ENCODE results near the gene FTCD. TPM values are rescaled to one million over a fixed set of nuclear protein-coding genes. Genes with fewer than 3 reads are reported as not detected.
"Not testable (repeated sequence)": the region's sequence is repeated elsewhere in the genome, so short reads cannot be mapped to it uniquely, and the experiment has no call there.

FTCD gene
- 0.29 and 0.36 TPM in 2 replicates for total RNA-seq

GRCh38 chr21:46155514-46156377, at the start of gene FTCD:
FTCD (minus strand) TSS chr21:46155579; CDS start chr21:46155523, 56 bp downstream.
- no peaks in the 10 kb centered on the region for H3K27me3 ChIP-seq (ENCODE audit: insufficient read depth, low read length)
- peak; percentile 81 for DNase-seq (ENCODE audit: insufficient read length, low spot score, missing footprints)
- H3K4me3 ChIP-seq (ENCODE audit: insufficient read depth, low read length), result no peak within 1 kb of the TSS
- no peak within 1 kb of the TSS for H3K4me2 ChIP-seq (ENCODE audit: insufficient read depth, low read length)
- peaks cover 4% of the 10 kb centered on the region for H3K4me1 ChIP-seq (ENCODE audit: insufficient read depth, low read length)
- TF ChIP-seq, protein P1, sequence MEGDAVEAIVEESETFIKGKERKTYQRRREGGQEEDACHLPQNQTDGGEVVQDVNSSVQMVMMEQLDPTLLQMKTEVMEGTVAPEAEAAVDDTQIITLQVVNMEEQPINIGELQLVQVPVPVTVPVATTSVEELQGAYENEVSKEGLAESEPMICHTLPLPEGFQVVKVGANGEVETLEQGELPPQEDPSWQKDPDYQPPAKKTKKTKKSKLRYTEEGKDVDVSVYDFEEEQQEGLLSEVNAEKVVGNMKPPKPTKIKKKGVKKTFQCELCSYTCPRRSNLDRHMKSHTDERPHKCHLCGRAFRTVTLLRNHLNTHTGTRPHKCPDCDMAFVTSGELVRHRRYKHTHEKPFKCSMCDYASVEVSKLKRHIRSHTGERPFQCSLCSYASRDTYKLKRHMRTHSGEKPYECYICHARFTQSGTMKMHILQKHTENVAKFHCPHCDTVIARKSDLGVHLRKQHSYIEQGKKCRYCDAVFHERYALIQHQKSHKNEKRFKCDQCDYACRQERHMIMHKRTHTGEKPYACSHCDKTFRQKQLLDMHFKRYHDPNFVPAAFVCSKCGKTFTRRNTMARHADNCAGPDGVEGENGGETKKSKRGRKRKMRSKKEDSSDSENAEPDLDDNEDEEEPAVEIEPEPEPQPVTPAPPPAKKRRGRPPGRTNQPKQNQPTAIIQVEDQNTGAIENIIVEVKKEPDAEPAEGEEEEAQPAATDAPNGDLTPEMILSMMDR (IDR thresholded peaks at IDR 0.05; ENCODE audit: extremely low read depth, low read depth, low read length), result no peak
- no peaks in the 10 kb centered on the region for H3K36me3 ChIP-seq (ENCODE audit: insufficient read depth, low read length)
- no peaks in the 10 kb centered on the region for H3K9me3 ChIP-seq (ENCODE audit: low read depth, low read length)
- no peaks in the 10 kb centered on the region for H3K79me2 ChIP-seq (ENCODE audit: insufficient read depth, low read length)
- no peaks in the 10 kb centered on the region for H4K20me1 ChIP-seq (ENCODE audit: insufficient read depth, low read length)
- H2AFZ ChIP-seq (ENCODE audit: low read length), result no peak within 1 kb of the TSS
- H3K27ac ChIP-seq (ENCODE audit: low read depth, low read length), result no peak within 1 kb of the TSS

- H3K36me3 ChIP-seq (ENCODE audit: insufficient read depth, low read length), result peaks cover 11% of the 10 kb centered on the region
- H3K79me2 ChIP-seq (ENCODE audit: insufficient read depth, low read length), result no peaks in the 10 kb centered on the region
- no peaks in the 10 kb centered on the region for H3K4me1 ChIP-seq (ENCODE audit: insufficient read depth, low read length)
- H3K4me3 ChIP-seq (ENCODE audit: insufficient read depth, low read length), result no peak overlapping the region
- no peaks in the 10 kb centered on the region for H3K9me3 ChIP-seq (ENCODE audit: low read depth, low read length)
- no peak overlapping the region for H3K4me2 ChIP-seq (ENCODE audit: insufficient read depth, low read length)
- H2AFZ ChIP-seq (ENCODE audit: low read length), result no peak overlapping the region
- H3K27ac ChIP-seq (ENCODE audit: low read depth, low read length), result no peak overlapping the region
- peak; percentile 69 for DNase-seq (ENCODE audit: insufficient read length, low spot score, missing footprints)
- TF ChIP-seq, protein P1 (IDR thresholded peaks at IDR 0.05; ENCODE audit: extremely low read depth, low read depth, low read length), result no peak
- no peaks in the 10 kb centered on the region for H3K27me3 ChIP-seq (ENCODE audit: insufficient read depth, low read length)
- H4K20me1 ChIP-seq (ENCODE audit: insufficient read depth, low read length), result no peaks in the 10 kb centered on the region
Observed at GRCh38 chr21:46205166-46205565, 49.8 kb upstream of the FTCD start.

DNA sequence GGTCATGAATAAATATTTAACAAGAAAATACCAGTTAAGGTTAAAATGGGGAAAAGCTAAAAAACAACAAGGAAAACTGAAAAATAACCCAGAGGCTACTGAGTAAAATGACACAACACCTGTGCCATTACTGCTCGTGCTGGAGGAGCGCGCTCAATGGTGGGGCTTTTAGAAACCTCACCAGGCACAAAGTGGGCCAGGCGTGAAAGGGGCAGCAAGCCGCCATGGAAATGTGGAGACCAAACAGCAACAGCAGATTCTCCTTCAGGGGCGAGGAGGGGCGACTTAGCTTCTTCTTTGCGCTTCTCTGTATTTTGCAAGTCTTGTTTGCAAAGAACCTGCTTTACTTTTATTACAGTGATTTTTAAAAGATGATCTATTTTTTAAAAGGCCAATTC, 47.8 kb upstream of the FTCD start:
- no peaks in the 10 kb centered on the region for H3K4me1 ChIP-seq (ENCODE audit: insufficient read depth, low read length)
- no peak overlapping the region for H2AFZ ChIP-seq (ENCODE audit: low read length)
- H4K20me1 ChIP-seq (ENCODE audit: insufficient read depth, low read length), result no peaks in the 10 kb centered on the region
- no peak overlapping the region for H3K4me3 ChIP-seq (ENCODE audit: insufficient read depth, low read length)
- peak; percentile 73 for DNase-seq (ENCODE audit: insufficient read length, low spot score, missing footprints)
- no peaks in the 10 kb centered on the region for H3K9me3 ChIP-seq (ENCODE audit: low read depth, low read length)
- no peak overlapping the region for H3K4me2 ChIP-seq (ENCODE audit: insufficient read depth, low read length)
- H3K36me3 ChIP-seq (ENCODE audit: insufficient read depth, low read length), result peaks cover 11% of the 10 kb centered on the region
- no peak overlapping the region for H3K27ac ChIP-seq (ENCODE audit: low read depth, low read length)
- no peaks in the 10 kb centered on the region for H3K79me2 ChIP-seq (ENCODE audit: insufficient read depth, low read length)
- no peaks in the 10 kb centered on the region for H3K27me3 ChIP-seq (ENCODE audit: insufficient read depth, low read length)
- TF ChIP-seq, protein P1 (IDR thresholded peaks at IDR 0.05; ENCODE audit: extremely low read depth, low read depth, low read length), result no peak

DNA sequence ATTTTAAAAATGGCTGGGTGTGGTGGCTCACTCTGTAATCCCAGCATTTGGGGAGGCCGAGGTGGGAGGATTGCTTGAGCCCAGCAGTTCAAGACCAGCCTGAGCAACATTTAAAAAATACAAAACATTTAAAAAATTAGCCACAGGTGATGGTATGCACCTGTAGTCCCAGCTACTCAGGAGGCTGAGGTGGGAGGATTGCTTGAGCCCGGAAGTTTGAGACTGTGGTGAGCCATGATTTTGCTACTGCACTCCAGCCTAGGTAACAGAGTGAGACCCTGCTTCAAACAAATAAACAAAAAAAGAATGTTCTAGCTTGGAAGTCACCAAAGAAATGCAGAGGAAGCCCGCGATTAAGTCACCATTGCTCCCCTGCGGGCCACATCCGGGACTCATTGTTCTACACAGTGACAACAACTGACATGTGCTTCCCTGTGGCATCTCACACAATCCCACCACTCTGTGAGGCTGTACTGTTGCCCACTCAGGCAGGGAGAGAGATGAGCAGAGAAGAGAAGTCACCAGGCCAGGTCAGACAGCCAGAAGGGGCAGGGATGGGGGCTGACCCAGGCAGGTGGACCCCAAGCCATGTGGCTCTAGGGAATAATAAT, 47.3 kb upstream of the FTCD start:
- no peaks in the 10 kb centered on the region for H3K4me1 ChIP-seq (ENCODE audit: insufficient read depth, low read length)
- no peak overlapping the region for H3K4me3 ChIP-seq (ENCODE audit: insufficient read depth, low read length)
- H4K20me1 ChIP-seq (ENCODE audit: insufficient read depth, low read length), result no peaks in the 10 kb centered on the region
- H3K36me3 ChIP-seq (ENCODE audit: insufficient read depth, low read length), result peaks cover 11% of the 10 kb centered on the region
- TF ChIP-seq, protein P1 (IDR thresholded peaks at IDR 0.05; ENCODE audit: extremely low read depth, low read depth, low read length), result no peak
- no peaks in the 10 kb centered on the region for H3K9me3 ChIP-seq (ENCODE audit: low read depth, low read length)
- no peak overlapping the region for H3K27ac ChIP-seq (ENCODE audit: low read depth, low read length)
- no peak overlapping the region for H2AFZ ChIP-seq (ENCODE audit: low read length)
- DNase-seq (ENCODE audit: insufficient read length, low spot score, missing footprints), result no peak
- no peak overlapping the region for H3K4me2 ChIP-seq (ENCODE audit: insufficient read depth, low read length)
- H3K79me2 ChIP-seq (ENCODE audit: insufficient read depth, low read length), result no peaks in the 10 kb centered on the region
- H3K27me3 ChIP-seq (ENCODE audit: insufficient read depth, low read length), result no peaks in the 10 kb centered on the region

DNA sequence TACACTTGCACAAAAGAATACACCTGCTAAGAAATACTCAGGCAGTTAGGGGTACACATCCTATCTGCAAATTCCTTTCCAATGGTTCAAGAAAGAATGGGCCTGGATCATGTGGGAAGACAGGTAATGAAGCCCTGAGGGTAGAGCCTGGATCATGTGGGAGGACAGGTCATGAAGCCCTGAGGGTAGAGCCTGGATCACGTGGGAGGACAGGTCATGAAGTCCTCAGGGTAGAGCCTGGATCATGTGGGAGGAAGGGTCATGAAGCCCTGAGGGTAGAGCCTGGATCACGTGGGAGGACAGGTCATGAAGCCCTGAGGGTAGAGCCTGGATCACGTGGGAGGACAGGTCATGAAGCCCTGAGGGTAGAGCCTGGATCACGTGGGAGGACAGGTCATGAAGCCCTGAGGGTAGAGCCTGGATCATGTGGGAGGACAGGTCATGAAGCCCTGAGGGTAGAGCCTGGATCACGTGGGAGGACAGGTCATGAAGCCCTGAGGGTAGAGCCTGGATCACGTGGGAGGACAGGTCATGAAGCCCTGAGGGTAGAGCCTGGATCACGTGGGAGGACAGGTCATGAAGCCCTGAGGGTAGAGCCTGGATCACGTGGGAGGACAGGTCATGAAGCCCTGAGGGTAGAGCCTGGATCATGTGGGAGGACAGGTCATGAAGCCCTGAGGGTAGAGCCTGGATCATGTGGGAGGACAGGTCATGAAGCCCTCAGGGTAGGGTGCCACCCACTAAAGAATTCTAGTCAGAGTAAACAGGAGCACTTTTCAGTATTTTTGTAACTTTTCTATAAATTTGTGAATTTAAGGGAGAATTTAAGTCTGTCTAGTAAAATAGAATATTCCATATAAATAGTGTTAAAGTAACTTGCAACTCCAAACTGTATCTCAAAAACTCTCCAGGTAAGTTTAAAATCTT, 45.8 kb upstream of the FTCD start:
- H3K4me1 ChIP-seq (ENCODE audit: insufficient read depth, low read length); H3K9me3 ChIP-seq (ENCODE audit: low read depth, low read length); H3K4me3 ChIP-seq (ENCODE audit: insufficient read depth, low read length); H3K27ac ChIP-seq (ENCODE audit: low read depth, low read length); H2AFZ ChIP-seq (ENCODE audit: low read length); DNase-seq (ENCODE audit: insufficient read length, low spot score, missing footprints); H3K27me3 ChIP-seq (ENCODE audit: insufficient read depth, low read length); H4K20me1 ChIP-seq (ENCODE audit: insufficient read depth, low read length); H3K4me2 ChIP-seq (ENCODE audit: insufficient read depth, low read length); H3K79me2 ChIP-seq (ENCODE audit: insufficient read depth, low read length): not testable (repeated sequence)
- H3K36me3 ChIP-seq (ENCODE audit: insufficient read depth, low read length), result peaks cover 18% of the 10 kb centered on the region
